H1 (cell line): Measurements from ENCODE around the gene IL1A. TPM values are rescaled to one million over a fixed set of nuclear protein-coding genes. Genes with fewer than 3 reads are reported as not detected.

Experiments used
- CTCF ChIA-PET: fragments of 300-600 bp; sonication (Branson Sonifier 250); formaldehyde crosslinking; loops from one replicate; lab custom pipeline; 2021; ENCODE audit not compliant: partially characterized antibody; lab: Charles Lee
- POLR2A ChIA-PET: fragments of 300-600 bp; sonication (Branson Sonifier 250); formaldehyde crosslinking; loops from one replicate; lab custom pipeline; 2021; ENCODE audit warnings: inconsistent platforms; ENCODE audit not compliant: partially characterized antibody; lab: Charles Lee
- DNase-seq, 2 experiments: peaks; one replicate each; pipeline versions ENCODE4 v3.0.0 to v3.0.0-alpha.2; 2010 to 2022; ENCODE audit warnings: low spot score in 2 of 2, low read depth in 1 of 2, mixed read lengths in 1 of 2
- FAIRE-seq: peaks from 2 replicates; lab custom pipeline; 2011; peaks lifted over from hg19 to GRCh38; lab: Jason Lieb, UNC
- H2AFZ ChIP-seq: 2 replicates; pipeline ENCODE4 v1.8.1; 2012; ENCODE audit warnings: low read length, inconsistent platforms
- H2AK5ac ChIP-seq: 2 replicates; pipeline ENCODE4 v1.6.1; 2013; ENCODE audit warnings: low read depth, low read length
- H2BK120ac ChIP-seq: replicated peaks from 2 replicates; pipeline ENCODE3; 2013; ENCODE audit warnings: low read depth, low read length, inconsistent platforms
- H2BK12ac ChIP-seq: 2 replicates; pipeline ENCODE4 v1.6.1; 2013; ENCODE audit warnings: low read depth, low read length
- H2BK15ac ChIP-seq: 2 replicates; pipeline ENCODE4 v1.6.1; 2013; ENCODE audit warnings: low read length
- H2BK20ac ChIP-seq: 2 replicates; pipeline ENCODE4 v1.6.1; 2013; ENCODE audit warnings: low read length
- H2BK5ac ChIP-seq: 2 replicates; pipeline ENCODE4 v1.6.1; 2013; ENCODE audit warnings: low read depth, low read length
- H3K14ac ChIP-seq: 2 replicates; pipeline ENCODE4 v1.6.1; 2013; ENCODE audit warnings: inconsistent platforms; ENCODE audit not compliant: insufficient read length
- H3K18ac ChIP-seq: 2 replicates; pipeline ENCODE4 v1.6.1; 2013; ENCODE audit warnings: low read length; ENCODE audit errors: extremely low read depth
- H3K23ac ChIP-seq: 2 replicates; pipeline ENCODE4 v1.6.1; 2013; ENCODE audit warnings: inconsistent platforms; ENCODE audit not compliant: insufficient read length
- H3K23me2 ChIP-seq: 2 replicates; pipeline ENCODE4 v1.6.1; 2013; ENCODE audit warnings: low read depth, low read length
- H3K27ac ChIP-seq: 2 replicates; pipeline ENCODE4 v1.6.1; 2011; ENCODE audit warnings: low read depth, low read length, inconsistent platforms
- H3K27me3 ChIP-seq, 4 experiments: replicated peaks in 1 of 4; 1 replicate in 1 of 4; 2 replicates in 3 of 4; pipeline versions ENCODE4 v1.6.1 to v1.8.1; 2011 to 2013; ENCODE audit warnings: low read length in 3 of 4, mild to moderate bottlenecking in 3 of 4, inconsistent platforms in 2 of 4, mixed read lengths in 2 of 4, moderate library complexity in 1 of 4; ENCODE audit not compliant: control insufficient read depth in 3 of 4, insufficient read depth in 3 of 4; ENCODE audit errors: extremely low read depth in 1 of 4
- H3K36me3 ChIP-seq, 4 experiments: 2 replicates each; pipeline versions ENCODE4 v1.6.1 to v1.8.1; 2011 to 2013; ENCODE audit warnings: mild to moderate bottlenecking in 4 of 4, low read length in 3 of 4, moderate library complexity in 2 of 4, control low read depth in 1 of 4, inconsistent platforms in 1 of 4; ENCODE audit not compliant: insufficient read depth in 4 of 4, control insufficient read depth in 2 of 4
- H3K4ac ChIP-seq: replicated peaks from 2 replicates; pipeline ENCODE3; 2013; ENCODE audit warnings: low read length, low read depth, mixed read lengths, inconsistent platforms; ENCODE audit not compliant: insufficient read length
- H3K4me1 ChIP-seq, 4 experiments: replicated peaks in 1 of 4; 1 replicate in 1 of 4; 2 replicates in 3 of 4; pipeline versions ENCODE4 v1.6.1 to v1.8.1; 2011 to 2013; ENCODE audit warnings: low read length in 3 of 4, inconsistent platforms in 2 of 4, mixed read lengths in 1 of 4; ENCODE audit not compliant: insufficient read depth in 4 of 4, control insufficient read depth in 3 of 4
- H3K4me2 ChIP-seq, 2 experiments: 2 replicates each; pipeline versions ENCODE4 v1.6.1 to v1.8.1; 2011 to 2013; ENCODE audit warnings: low read depth in 2 of 2, low read length in 2 of 2, control low read depth in 1 of 2, inconsistent platforms in 1 of 2, mild to moderate bottlenecking in 1 of 2; ENCODE audit not compliant: insufficient read depth in 1 of 2
- H3K4me3 ChIP-seq, 4 experiments: fragments of 200-600, 300-600 bp in 1 of 4; sonication (generic), shearing (Covaris generic), sonication (Bioruptor Twin) in 1 of 4; 2 replicates each; pipeline versions ENCODE4 v1.5.1 to v1.8.1; 2011 to 2016; ENCODE audit warnings: low read length in 4 of 4, low read depth in 3 of 4, control low read depth in 2 of 4, inconsistent platforms in 2 of 4, mild to moderate bottlenecking in 2 of 4, mixed read lengths in 1 of 4, moderate library complexity in 1 of 4; ENCODE audit not compliant: insufficient read depth in 2 of 4; ENCODE audit errors: extremely low read depth in 1 of 4
- H3K56ac ChIP-seq: replicated peaks from 2 replicates; pipeline ENCODE3; 2013; ENCODE audit warnings: low read depth, mild to moderate bottlenecking, mixed read lengths, low read length, inconsistent platforms; ENCODE audit not compliant: insufficient read length
- H3K79me1 ChIP-seq: 2 replicates; pipeline ENCODE4 v1.6.1; 2013; ENCODE audit warnings: low read depth, low read length, control low read depth
- H3K79me2 ChIP-seq, 2 experiments: 2 replicates each; pipeline versions ENCODE4 v1.6.1 to v1.8.1; 2012 to 2013; ENCODE audit warnings: low read length in 2 of 2, mild to moderate bottlenecking in 2 of 2, inconsistent platforms in 1 of 2; ENCODE audit not compliant: insufficient read depth in 2 of 2, control insufficient read depth in 1 of 2
- H3K9ac ChIP-seq, 4 experiments: replicated peaks in 1 of 4; 1 replicate in 1 of 4; 2 replicates in 3 of 4; pipeline versions ENCODE4 v1.6.1 to v1.8.1; 2011 to 2013; ENCODE audit warnings: low read depth in 3 of 4, low read length in 3 of 4, control low read depth in 2 of 4, mild to moderate bottlenecking in 2 of 4, moderate library complexity in 2 of 4, inconsistent platforms in 1 of 4; ENCODE audit errors: extremely low read depth in 1 of 4
- H3K9me3 ChIP-seq, 2 experiments: 2 replicates each; pipeline versions ENCODE4 v1.6.1 to v1.8.1; 2012 to 2013; ENCODE audit warnings: mild to moderate bottlenecking in 2 of 2, moderate library complexity in 2 of 2, control low read depth in 1 of 2, inconsistent platforms in 1 of 2, low read depth in 1 of 2, low read length in 1 of 2, mixed read lengths in 1 of 2; ENCODE audit not compliant: insufficient read depth in 2 of 2
- H4K20me1 ChIP-seq, 2 experiments: replicated peaks in 1 of 2; 2 replicates each; pipeline versions ENCODE3 to v1.8.1; 2011 to 2013; ENCODE audit warnings: inconsistent platforms in 2 of 2, low read length in 2 of 2, mild to moderate bottlenecking in 1 of 2; ENCODE audit not compliant: insufficient read depth in 2 of 2, control insufficient read depth in 1 of 2
- H4K5ac ChIP-seq: 2 replicates; pipeline ENCODE4 v1.6.1; 2013; ENCODE audit warnings: low read length, low read depth, mixed read lengths, inconsistent platforms; ENCODE audit not compliant: insufficient read length
- H4K8ac ChIP-seq: 2 replicates; pipeline ENCODE4 v1.8.0; 2013; ENCODE audit warnings: mild to moderate bottlenecking, moderate library complexity, low read length, inconsistent platforms; ENCODE audit not compliant: insufficient read depth; ENCODE audit errors: extremely low read depth
- H4K91ac ChIP-seq: replicated peaks from 2 replicates; pipeline ENCODE3; 2013; ENCODE audit warnings: low read length, mixed read lengths, inconsistent platforms; ENCODE audit not compliant: insufficient read length
- ASH2L ChIP-seq: fragments of 200-600, 300-600 bp; sonication (generic); IDR thresholded peaks from one replicate; pipeline ENCODE4 v1.7.1; 2017; ENCODE audit warnings: low read length
- CEBPB ChIP-seq: IDR thresholded peaks from 2 replicates; pipeline ENCODE4 v1.6.1; 2012; ENCODE audit warnings: low read depth, low read length
- EGR1 ChIP-seq: IDR thresholded peaks from 2 replicates; pipeline ENCODE4 v1.6.1; 2011; ENCODE audit warnings: low read depth, low read length, borderline replicate concordance
- EZH2 ChIP-seq: fragments of 200-600 bp; sonication (generic); IDR thresholded peaks from 2 replicates; pipeline ENCODE4 v1.7.1; 2012; ENCODE audit warnings: low read depth, mild to moderate bottlenecking, moderate library complexity, low read length, inconsistent platforms; ENCODE audit not compliant: severe bottlenecking
- HDAC6 ChIP-seq: IDR thresholded peaks from one replicate; pipeline ENCODE4 v1.7.1; 2012; ENCODE audit warnings: low read depth, mild to moderate bottlenecking, inconsistent platforms, low read length, moderate library complexity
- PHF8 ChIP-seq: fragments of 200-600 bp; sonication (generic); conservative IDR thresholded peaks from 2 replicates; pipeline ENCODE4 v1.7.1; 2012; ENCODE audit warnings: low read depth, mild to moderate bottlenecking, inconsistent platforms, low read length, moderate library complexity
- POLR2A ChIP-seq, 2 experiments: IDR thresholded peaks; 1 replicate in 1 of 2; 2 replicates in 1 of 2; pipeline ENCODE4 v1.6.1; 2011; ENCODE audit warnings: low read depth in 2 of 2, low read length in 2 of 2, mild to moderate bottlenecking in 2 of 2; ENCODE audit errors: control extremely low read depth in 1 of 2
- POU5F1 ChIP-seq: IDR thresholded peaks from 2 replicates; pipeline ENCODE4 v1.6.1; 2011; ENCODE audit warnings: low read depth, mild to moderate bottlenecking, low read length, moderate library complexity
- SAP30 ChIP-seq: fragments of 300-600 bp; sonication (generic); IDR thresholded peaks from 2 replicates; pipeline ENCODE4 v1.7.1; 2012; ENCODE audit warnings: low read length, moderate library complexity, mild to moderate bottlenecking, inconsistent platforms; ENCODE audit not compliant: insufficient read depth, insufficient replicate concordance
- SP1 ChIP-seq: IDR thresholded peaks from 2 replicates; pipeline ENCODE4 v1.6.1; 2011; ENCODE audit warnings: low read depth, low read length
- SP2 ChIP-seq: IDR thresholded peaks from 2 replicates; pipeline ENCODE4 v1.6.1; 2012; ENCODE audit warnings: mild to moderate bottlenecking, low read length, inconsistent platforms
- SP4 ChIP-seq: IDR thresholded peaks from 2 replicates; pipeline ENCODE4 v1.6.1; 2012; ENCODE audit warnings: low read length, inconsistent platforms
- WGBS, 2 experiments: shearing (Covaris generic) in 1 of 2; methylation state at CpG; one replicate each; pipeline versions ENCODE4 v1.1.6 to v1.1.7; 2013 to 2015; ENCODE audit warnings: low lambda C conversion rate in 2 of 2, mixed read lengths in 2 of 2, inconsistent platforms in 1 of 2, low coverage in 1 of 2, missing lambda C conversion rate in 1 of 2; ENCODE audit not compliant: insufficient replicate concordance in 2 of 2, insufficient coverage in 1 of 2, insufficient read length in 1 of 2; ENCODE audit errors: extremely low coverage in 1 of 2, missing lambda C conversion rate in 1 of 2; 5-methylcytosine and 5-hydroxymethylcytosine counted together
- polyA plus RNA-seq, 7 experiments: library from polyadenylated mRNA; depleted of rRNA in 3 of 7; stranded (reverse) in 5 of 7; unstranded in 2 of 7; fragments of >200 nt in 5 of 7; fragments of 200-250 nt in 2 of 7; gene quantifications; 1 replicate in 5 of 7; 2 replicates in 1 of 7; 4 replicates in 1 of 7; pipeline versions ENCODE4 v1.2.1 to v1.2.3, GENCODE V29; 2011 to 2013; ENCODE audit warnings: missing spikeins in 2 of 7, mixed read lengths in 2 of 7
- total RNA-seq: library from RNA; stranded (reverse); fragmentation: NEBNext Ultra II Directional; extraction: Animal tissue kit (Norgen Biotek cat#: 25700); gene quantifications from 2 replicates; pipeline ENCODE4 v1.2.1, GENCODE V29; 2021

The IL1A gene
- total and polyA plus RNA-seq, 2 of the 8 experiments (the other 6 are each of a cell fraction or from before 2014, with no cell fraction given): 0.32 to 0.74 TPM

DNA sequence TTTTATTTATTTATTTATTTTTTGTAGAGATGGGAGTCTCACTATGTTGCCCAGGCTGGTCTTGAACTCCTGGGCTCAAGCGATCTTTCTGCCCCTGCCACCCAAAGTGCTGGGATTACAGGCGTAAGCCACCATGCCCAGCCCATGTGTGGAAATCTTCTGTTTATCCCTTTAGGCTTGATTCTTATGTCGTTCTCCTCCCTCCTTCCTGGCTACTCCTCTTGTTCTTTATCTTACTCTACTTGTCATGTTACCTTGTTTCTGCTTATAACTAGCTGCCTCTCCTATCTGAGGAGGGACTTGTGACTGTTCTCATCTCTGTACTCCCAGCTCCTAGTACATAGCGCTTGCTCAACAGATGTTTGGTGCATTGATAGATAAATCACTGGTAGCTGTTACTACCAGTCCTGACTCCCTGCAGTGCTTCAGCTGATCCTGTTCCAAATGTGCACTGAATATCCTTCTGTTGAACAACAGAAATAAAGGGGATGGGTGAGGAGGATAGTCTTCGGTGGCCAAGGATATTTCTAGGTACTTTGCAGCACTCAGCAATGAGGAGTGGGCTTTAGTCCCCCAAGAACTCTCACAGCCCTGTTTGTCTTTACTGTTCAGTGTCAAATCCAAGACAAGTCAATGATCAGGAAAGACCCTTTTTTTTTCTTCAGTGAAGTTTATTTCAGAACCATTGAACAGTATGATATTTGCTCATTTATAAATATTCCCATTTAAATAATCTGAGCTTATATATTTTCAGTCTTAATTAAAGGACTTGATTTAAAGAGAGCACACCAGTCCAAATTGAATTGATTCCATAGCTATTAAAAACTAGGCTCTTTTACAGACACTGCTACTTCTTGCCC is 45.0 kb upstream of the IL1A start:
- Histone ChIP-seq H3K18ac (no peak overlapping the region), H3K36me3 (no peaks in the 10 kb centered on the region), H2BK12ac (no peak overlapping the region), H3K27ac (no peak overlapping the region), H3K4ac (no peak overlapping the region), H4K20me1 (no peaks in the 10 kb centered on the region), H2BK120ac (no peak overlapping the region), H2AK5ac (no peak overlapping the region), H3K4me1 (no peaks in the 10 kb centered on the region), H2BK20ac (no peak overlapping the region), H3K14ac (no peak overlapping the region), H3K9ac (no peak overlapping the region), H2BK15ac (no peak overlapping the region), H4K8ac (no peak overlapping the region), H4K5ac (no peak overlapping the region), H3K23ac (no peak overlapping the region), H2AFZ (no peak overlapping the region), H3K23me2 (no peaks in the 10 kb centered on the region), H3K56ac (no peak overlapping the region), H2BK5ac (no peak overlapping the region), H3K4me3 (no peak overlapping the region), H4K91ac (no peak overlapping the region), H3K27me3 (no peaks in the 10 kb centered on the region), H3K79me2 (no peaks in the 10 kb centered on the region), H3K9me3 (0 out of 4 replicates have a peak, but pooled peaks cover 0 to 4% of the 10 kb centered on the region in 2 experiments), H3K79me1 (no peaks in the 10 kb centered on the region), H3K4me2 (no peak overlapping the region)
- WGBS, 2 experiments: 88% methylated on average over 5 of the region's 5 CpGs; no CpG with 5 or more reads in 1 of the 2 experiments
- FAIRE-seq (no peak), DNase-seq (no peak)
- ChIA-PET POLR2A (no interaction called here), CTCF (interaction anchor here (0.6 to 0.7 kb wide), 2 partner anchors 10 to 213 kb away, joined by 3 to 5 read pairs; no protein-coding TSS in a partner anchor)
- no peak for TF ChIP-seq PHF8
- TF ChIP-seq ASH2L: no peak
- TF ChIP-seq SP4: no peak
- no peak for TF ChIP-seq SP1
- TF ChIP-seq EGR1: no peak
- TF ChIP-seq POU5F1: no peak
- TF ChIP-seq HDAC6: no peak
- no peak for TF ChIP-seq EZH2
- TF ChIP-seq POLR2A (IDR thresholded peaks at IDR 0.05; ENCODE audit: control extremely low read depth in 1 of 2, low read depth in 2 of 2, low read length in 2 of 2): no peak
- TF ChIP-seq SP2: no peak
- TF ChIP-seq CEBPB: no peak
- no peak for TF ChIP-seq SAP30
